Measurements from ENCODE around the gene NNT. TPM values are rescaled to one million over a fixed set of nuclear protein-coding genes. Genes with fewer than 3 reads are reported as not detected.
A peak's percentile ranks its signal among the peaks of the same experiment; 100 is the strongest.

The NNT gene
- total and polyA plus RNA-seq, 10 of the 15 experiments (the other 5 are each of a cell fraction or from before 2014, with no cell fraction given): 20.8 to 73.1 (median 51.9) TPM

DNA sequence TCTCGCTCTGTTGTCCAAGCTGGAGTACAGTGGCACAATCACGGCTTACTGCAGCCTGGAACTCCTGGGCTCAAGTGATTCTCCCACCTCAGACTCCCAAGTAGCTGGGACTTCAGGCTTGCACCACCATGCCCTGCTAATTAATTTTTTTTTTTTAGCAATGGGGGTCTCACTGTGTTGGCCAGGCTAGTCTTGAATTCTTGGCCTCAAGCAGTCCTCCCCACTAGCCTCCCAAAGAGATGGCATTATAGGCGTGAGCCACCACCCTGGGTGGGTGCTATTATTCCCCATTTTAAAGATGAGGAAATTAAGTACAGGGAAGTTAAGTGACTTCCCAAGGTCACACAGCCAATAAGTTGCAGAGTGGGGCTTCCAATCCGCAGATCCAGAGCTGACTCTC is 1.7 kb downstream of the NNT start:
- Histone ChIP-seq H3K4me1 (ENCODE audit: control insufficient read depth, insufficient read depth, low read length) (peaks cover 4% of the 10 kb centered on the region; the same call in 1 of the 2 replicates), H3K36me3 (ENCODE audit: control insufficient read depth in 2 of 2, insufficient read depth in 2 of 2, low read length in 1 of 2) (0 out of 4 replicates have a peak, but pooled peaks cover 0 to 3% of the 10 kb centered on the region in 2 experiments), H3K27me3 (replicated peaks in 1 of 2; ENCODE audit: control insufficient read depth in 2 of 2, insufficient read depth in 2 of 2, low read length in 1 of 2) (no peaks in the 10 kb centered on the region), H4K20me1 (ENCODE audit: control insufficient read depth, insufficient read depth) (no peaks in the 10 kb centered on the region), H3K27ac (ENCODE audit: control insufficient read depth, insufficient read depth) (no peak overlapping the region), H3K4me3 (peak overlapping the region; percentile 93), H3K4me2 (ENCODE audit: control insufficient read depth, insufficient read depth) (peak overlapping the region; percentile 68), H2AFZ (ENCODE audit: control insufficient read depth, low read depth, low read length) (no peak overlapping the region), H3K79me2 (ENCODE audit: control insufficient read depth, insufficient read depth, low read length) (peaks cover 54% of the 10 kb centered on the region), H3K9ac (ENCODE audit: control insufficient read depth, insufficient read depth, low read length) (no peak overlapping the region; the same call in 1 of the 2 replicates), H3K9me3 (replicated peaks; ENCODE audit: control insufficient read depth, insufficient read depth, low read length) (peaks cover 2% of the 10 kb centered on the region)
- DNase-seq (ENCODE audit: low read depth, low spot score) (no peak), ATAC-seq (no peak), FAIRE-seq (no peak)
- in situ Hi-C loops (cut with MboI): loop anchor here (25.0 kb wide), 1 partner anchor 1692 kb away; the partner anchor contains the start of gene RIMOC1
- BruUV-seq (replicated peaks): no TSS peak
- RAD21 ChIA-PET (ENCODE audit: unreplicated experiment): interaction anchor here (1.2 kb wide), 2 partner anchors 50 to 497 kb away, joined by 3 read pairs; no protein-coding TSS in a partner anchor
- 93% methylated on average over 4 of the region's 4 CpGs for WGBS (ENCODE audit: insufficient coverage, insufficient replicate concordance, low lambda C conversion rate, missing lambda C conversion rate)
- TF ChIP-seq SUZ12 (IDR thresholded peaks at IDR 0.05; ENCODE audit: unreplicated experiment): no peak
- TF ChIP-seq EZH2 (IDR thresholded peaks at IDR 0.05; ENCODE audit: borderline replicate concordance, control insufficient read depth, low read depth, low read length): no peak
- no peak for TF ChIP-seq YY1 (IDR thresholded peaks at IDR 0.05; ENCODE audit: low read depth, low read length)
- no peak for TF ChIP-seq USF2 (IDR thresholded peaks at IDR 0.05; ENCODE audit: borderline replicate concordance, low read depth, low read length)
- no peak for TF ChIP-seq STAT3 (IDR thresholded peaks at IDR 0.05; ENCODE audit: low read depth, low read length)
- TF ChIP-seq EED (IDR thresholded peaks at IDR 0.05; ENCODE audit: low read depth): no peak
- no peak for TF ChIP-seq SKIL (IDR thresholded peaks at IDR 0.05; ENCODE audit: low read depth, poor library complexity, severe bottlenecking)
- no peak for TF ChIP-seq POLR2AphosphoS5 (IDR thresholded peaks at IDR 0.05; ENCODE audit: low read length)
- TF ChIP-seq, protein P1, sequence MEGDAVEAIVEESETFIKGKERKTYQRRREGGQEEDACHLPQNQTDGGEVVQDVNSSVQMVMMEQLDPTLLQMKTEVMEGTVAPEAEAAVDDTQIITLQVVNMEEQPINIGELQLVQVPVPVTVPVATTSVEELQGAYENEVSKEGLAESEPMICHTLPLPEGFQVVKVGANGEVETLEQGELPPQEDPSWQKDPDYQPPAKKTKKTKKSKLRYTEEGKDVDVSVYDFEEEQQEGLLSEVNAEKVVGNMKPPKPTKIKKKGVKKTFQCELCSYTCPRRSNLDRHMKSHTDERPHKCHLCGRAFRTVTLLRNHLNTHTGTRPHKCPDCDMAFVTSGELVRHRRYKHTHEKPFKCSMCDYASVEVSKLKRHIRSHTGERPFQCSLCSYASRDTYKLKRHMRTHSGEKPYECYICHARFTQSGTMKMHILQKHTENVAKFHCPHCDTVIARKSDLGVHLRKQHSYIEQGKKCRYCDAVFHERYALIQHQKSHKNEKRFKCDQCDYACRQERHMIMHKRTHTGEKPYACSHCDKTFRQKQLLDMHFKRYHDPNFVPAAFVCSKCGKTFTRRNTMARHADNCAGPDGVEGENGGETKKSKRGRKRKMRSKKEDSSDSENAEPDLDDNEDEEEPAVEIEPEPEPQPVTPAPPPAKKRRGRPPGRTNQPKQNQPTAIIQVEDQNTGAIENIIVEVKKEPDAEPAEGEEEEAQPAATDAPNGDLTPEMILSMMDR (IDR thresholded peaks at IDR 0.05 in 2 of 3, conservative IDR thresholded peaks at IDR 0.05 in 1 of 3; ENCODE audit: control insufficient read depth in 2 of 3, extremely low read depth in 1 of 3, insufficient read depth in 1 of 3, low read depth in 3 of 3, low read length in 3 of 3): no peak
- TF ChIP-seq, protein P2, sequence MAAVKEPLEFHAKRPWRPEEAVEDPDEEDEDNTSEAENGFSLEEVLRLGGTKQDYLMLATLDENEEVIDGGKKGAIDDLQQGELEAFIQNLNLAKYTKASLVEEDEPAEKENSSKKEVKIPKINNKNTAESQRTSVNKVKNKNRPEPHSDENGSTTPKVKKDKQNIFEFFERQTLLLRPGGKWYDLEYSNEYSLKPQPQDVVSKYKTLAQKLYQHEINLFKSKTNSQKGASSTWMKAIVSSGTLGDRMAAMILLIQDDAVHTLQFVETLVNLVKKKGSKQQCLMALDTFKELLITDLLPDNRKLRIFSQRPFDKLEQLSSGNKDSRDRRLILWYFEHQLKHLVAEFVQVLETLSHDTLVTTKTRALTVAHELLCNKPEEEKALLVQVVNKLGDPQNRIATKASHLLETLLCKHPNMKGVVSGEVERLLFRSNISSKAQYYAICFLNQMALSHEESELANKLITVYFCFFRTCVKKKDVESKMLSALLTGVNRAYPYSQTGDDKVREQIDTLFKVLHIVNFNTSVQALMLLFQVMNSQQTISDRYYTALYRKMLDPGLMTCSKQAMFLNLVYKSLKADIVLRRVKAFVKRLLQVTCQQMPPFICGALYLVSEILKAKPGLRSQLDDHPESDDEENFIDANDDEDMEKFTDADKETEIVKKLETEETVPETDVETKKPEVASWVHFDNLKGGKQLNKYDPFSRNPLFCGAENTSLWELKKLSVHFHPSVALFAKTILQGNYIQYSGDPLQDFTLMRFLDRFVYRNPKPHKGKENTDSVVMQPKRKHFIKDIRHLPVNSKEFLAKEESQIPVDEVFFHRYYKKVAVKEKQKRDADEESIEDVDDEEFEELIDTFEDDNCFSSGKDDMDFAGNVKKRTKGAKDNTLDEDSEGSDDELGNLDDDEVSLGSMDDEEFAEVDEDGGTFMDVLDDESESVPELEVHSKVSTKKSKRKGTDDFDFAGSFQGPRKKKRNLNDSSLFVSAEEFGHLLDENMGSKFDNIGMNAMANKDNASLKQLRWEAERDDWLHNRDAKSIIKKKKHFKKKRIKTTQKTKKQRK (IDR thresholded peaks at IDR 0.05; ENCODE audit: low read depth, low read length): no peak
- TF ChIP-seq PAX8 (IDR thresholded peaks at IDR 0.05): no peak
- TF ChIP-seq NFYB (IDR thresholded peaks at IDR 0.05; ENCODE audit: insufficient read depth, low read depth, low read length): no peak
- POLR2A ChIA-PET: interaction anchor here (1.2 kb wide), 1 partner anchor 121 kb away, joined by 4 read pairs; the partner anchor contains the start of gene TMEM267
- intact Hi-C loops (cut with micrococcal nuclease; ENCODE audit: unreplicated experiment): loop anchor here (5.0 to 10.0 kb wide), 4 partner anchors 120 to 1680 kb away; partner anchors contain the start of genes FBXO4, HMGCS1 and TMEM267
- CTCF ChIA-PET: interaction anchor here (0.8 to 6.2 kb wide), 4 partner anchors 8 to 120 kb away, joined by 3 to 37 read pairs (median 23); partner anchors contain the start of gene TMEM267
- SMC1A ChIA-PET (ENCODE audit: uncharacterized antibody, unreplicated experiment): interaction anchor here (2.4 kb wide), 1 partner anchor 120 kb away, joined by 9 read pairs; the partner anchor contains the start of gene TMEM267

All from GM12878 (cell line).